ENCODE results near the gene MPHOSPH9. TPM values are rescaled to one million over a fixed set of nuclear protein-coding genes. Genes with fewer than 3 reads are reported as not detected.

Gene MPHOSPH9
- total and polyA plus RNA-seq, 2 of the 13 experiments (the other 11 are each of a cell fraction or from before 2014, with no cell fraction given), result 20.3 to 63.4 TPM

- H3K4me3 ChIP-seq (replicated peaks in 1 of 3; ENCODE audit: insufficient read depth in 1 of 3, low read depth in 2 of 3, low read length in 3 of 3), result no peak overlapping the region
- no peak overlapping the region for H3K27ac ChIP-seq (ENCODE audit: extremely low read length, insufficient read depth, low read length)
- intact Hi-C loops (cut with micrococcal nuclease; ENCODE audit: unreplicated experiment), result no loop called here
- no peak overlapping the region for H3K4me2 ChIP-seq (ENCODE audit: low read depth, low read length)
- DNase-seq (ENCODE audit: low spot score) (no peak), FAIRE-seq (no peak), ATAC-seq (no peak)
- H4K20me1 ChIP-seq (ENCODE audit: insufficient read depth, low read length), result no peaks in the 10 kb centered on the region
- H3K9me3 ChIP-seq (ENCODE audit: low read length), result no peaks in the 10 kb centered on the region
- H3K27me3 ChIP-seq (ENCODE audit: control insufficient read depth in 1 of 2, insufficient read depth in 2 of 2, low read length in 2 of 2), result no peaks in the 10 kb centered on the region
- no peaks in the 10 kb centered on the region; a peak in 1 of 5 replicates for H3K36me3 ChIP-seq (replicated peaks in 1 of 2; ENCODE audit: control insufficient read depth in 1 of 2, insufficient read depth in 2 of 2, low read length in 2 of 2)
- no TSS peak for BruUV-seq (replicated peaks)
- H2AFZ ChIP-seq (ENCODE audit: low read length), result no peak overlapping the region
- H3K9ac ChIP-seq (ENCODE audit: insufficient read depth, low read depth, low read length), result no peak overlapping the region
- ChIA-PET CTCF (ENCODE audit: low intra/inter-chr PET ratio, low total read pairs) (no interaction called here), POLR2A (interaction anchor here (0.5 kb wide), 1 partner anchor 28 kb away, joined by 3 read pairs; no protein-coding TSS in a partner anchor)
- H3K79me2 ChIP-seq (ENCODE audit: insufficient read depth, low read length), result peaks cover 5% of the 10 kb centered on the region
- peaks cover 20% of the 10 kb centered on the region for H3K4me1 ChIP-seq (ENCODE audit: insufficient read depth, low read length)
- WGBS (ENCODE audit: low lambda C conversion rate), result 96% methylated on average over 7 of the region's 8 CpGs
- in situ Hi-C loops (cut with HindIII; ENCODE audit: extremely low pct_ligation_motif_present, low pct_unique_long_range_greater_than_20kb), result no loop called here
- TF ChIP-seq ZNF549 (CRISPR knock-in tag; IDR thresholded peaks at IDR 0.05) (no peak), KMT2A (CRISPR knock-in tag; IDR thresholded peaks at IDR 0.05) (no peak), ZNF3 (CRISPR knock-in tag; IDR thresholded peaks at IDR 0.05) (no peak), NFKB2 (CRISPR knock-in tag; IDR thresholded peaks at IDR 0.05; ENCODE audit: borderline replicate concordance) (no peak), PRPF4 (IDR thresholded peaks at IDR 0.05; ENCODE audit: low read depth, low read length, poor library complexity, severe bottlenecking) (no peak), HOXA7 (CRISPR knock-in tag; IDR thresholded peaks at IDR 0.05) (no peak), ZNF10 (CRISPR knock-in tag; IDR thresholded peaks at IDR 0.05; ENCODE audit: borderline replicate concordance, low read depth) (no peak), MTA1 (CRISPR knock-in tag; IDR thresholded peaks at IDR 0.05; ENCODE audit: borderline replicate concordance) (no peak), ZNF619 (CRISPR knock-in tag; IDR thresholded peaks at IDR 0.05) (no peak), AKNA (CRISPR knock-in tag; IDR thresholded peaks at IDR 0.05; ENCODE audit: borderline replicate concordance) (no peak), TP53 (CRISPR knock-in tag; conservative IDR thresholded peaks at IDR 0.05) (no peak), SMAD1 (CRISPR knock-in tag; IDR thresholded peaks at IDR 0.05; ENCODE audit: borderline replicate concordance, low read depth) (no peak), MIER2 (CRISPR knock-in tag; IDR thresholded peaks at IDR 0.05) (no peak), RCOR2 (CRISPR knock-in tag; IDR thresholded peaks at IDR 0.05) (no peak), SRSF4 (IDR thresholded peaks at IDR 0.05; ENCODE audit: low read depth, low read length, poor library complexity, severe bottlenecking) (no peak), SPEN (CRISPR knock-in tag; IDR thresholded peaks at IDR 0.05; ENCODE audit: low read depth) (no peak), ZSCAN22 (CRISPR knock-in tag; IDR thresholded peaks at IDR 0.05) (no peak), ZFP90 (CRISPR knock-in tag; IDR thresholded peaks at IDR 0.05; ENCODE audit: borderline replicate concordance) (no peak)
- TF ChIP-seq, protein P1, sequence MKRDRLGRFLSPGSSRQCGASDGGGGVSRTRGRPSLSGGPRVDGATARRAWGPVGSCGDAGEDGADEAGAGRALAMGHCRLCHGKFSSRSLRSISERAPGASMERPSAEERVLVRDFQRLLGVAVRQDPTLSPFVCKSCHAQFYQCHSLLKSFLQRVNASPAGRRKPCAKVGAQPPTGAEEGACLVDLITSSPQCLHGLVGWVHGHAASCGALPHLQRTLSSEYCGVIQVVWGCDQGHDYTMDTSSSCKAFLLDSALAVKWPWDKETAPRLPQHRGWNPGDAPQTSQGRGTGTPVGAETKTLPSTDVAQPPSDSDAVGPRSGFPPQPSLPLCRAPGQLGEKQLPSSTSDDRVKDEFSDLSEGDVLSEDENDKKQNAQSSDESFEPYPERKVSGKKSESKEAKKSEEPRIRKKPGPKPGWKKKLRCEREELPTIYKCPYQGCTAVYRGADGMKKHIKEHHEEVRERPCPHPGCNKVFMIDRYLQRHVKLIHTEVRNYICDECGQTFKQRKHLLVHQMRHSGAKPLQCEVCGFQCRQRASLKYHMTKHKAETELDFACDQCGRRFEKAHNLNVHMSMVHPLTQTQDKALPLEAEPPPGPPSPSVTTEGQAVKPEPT (CRISPR knock-in tag; IDR thresholded peaks at IDR 0.05; ENCODE audit: low read depth), result no peak
Observed at GRCh38 chr12:123115409-123116121, 117.4 kb downstream of the MPHOSPH9 start.
